A673 (cell line): ENCODE data around the gene FAM163A.

Experiments used
- CTCF ChIP-seq: fragments of 300-800, 200-600 bp; sonication (generic); conservative IDR thresholded peaks from 2 replicates; pipeline ENCODE4 v1.5.1; 2017; ENCODE audit warnings: low read depth, mild to moderate bottlenecking, antibody characterized with exemption, low read length, moderate library complexity, mixed read lengths
- EZH2 ChIP-seq: fragments of 200-600 bp; sonication (generic); IDR thresholded peaks from 2 replicates; pipeline ENCODE4 v1.6.1; 2017; ENCODE audit warnings: borderline replicate concordance, low read depth, mild to moderate bottlenecking, mixed read lengths, antibody characterized with exemption, low read length; ENCODE audit not compliant: poor library complexity, severe bottlenecking

DNA sequence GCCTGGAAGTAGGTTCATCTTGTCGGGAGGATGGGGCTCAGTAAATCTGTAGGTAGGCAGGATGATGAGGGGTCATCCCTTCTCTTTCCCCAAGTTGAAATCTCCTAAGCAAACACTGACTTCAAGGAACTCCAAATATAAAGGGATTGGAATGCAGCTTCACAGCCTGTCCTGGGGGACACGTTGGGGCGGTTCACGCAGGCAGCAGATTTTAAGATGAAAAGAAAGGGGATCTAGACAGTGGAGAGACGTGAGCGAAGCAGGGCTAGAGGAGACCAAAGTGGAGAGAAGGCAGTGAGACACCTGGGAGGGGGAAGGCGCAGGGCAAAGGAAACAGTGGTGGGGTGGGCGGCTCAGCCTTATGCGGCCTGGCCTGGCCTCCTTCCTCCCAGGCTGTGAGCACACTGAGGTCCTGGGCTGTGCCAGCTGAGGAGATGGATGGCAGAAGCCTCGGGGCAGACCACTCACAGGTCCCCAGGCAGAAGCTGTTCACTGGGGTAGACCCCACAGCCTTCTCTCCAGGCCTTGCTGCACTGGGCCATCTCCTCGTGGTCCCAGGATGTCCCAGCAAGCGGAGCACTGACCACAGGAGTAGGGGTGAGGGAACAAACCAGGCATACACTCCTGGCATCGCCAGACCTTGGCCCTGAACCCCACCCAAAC lies 82.8 kb downstream of the FAM163A start:
- no peak for TF ChIP-seq CTCF
- no peak for TF ChIP-seq EZH2
